Type B pancreatic cell (in vitro differentiated cells): ENCODE data around the gene TMEM138. TPM values are rescaled to one million over a fixed set of nuclear protein-coding genes. Genes with fewer than 3 reads are reported as not detected.

Source experiments
- DNase-seq: peaks from one replicate; pipeline ENCODE4 v3.0.0; 2021; ENCODE audit warnings: mixed read lengths; ENCODE audit not compliant: unreplicated experiment; ENCODE audit errors: extremely low spot score
- H3K27ac Mint-ChIP-seq: 2 replicates; pipeline ENCODE4 v1.8.0; 2021; ENCODE audit warnings: mild to moderate bottlenecking, mixed read lengths
- H3K27me3 Mint-ChIP-seq: 2 replicates; pipeline ENCODE4 v1.8.0; 2021; ENCODE audit warnings: mixed read lengths
- H3K36me3 Mint-ChIP-seq: 2 replicates; pipeline ENCODE4 v1.8.0; 2021; ENCODE audit warnings: mixed read lengths
- H3K4me1 Mint-ChIP-seq: one replicate; pipeline ENCODE4 v1.8.0; 2021; ENCODE audit warnings: mixed read lengths; ENCODE audit not compliant: unreplicated experiment
- H3K4me3 Mint-ChIP-seq: 2 replicates; pipeline ENCODE4 v1.8.0; 2021; ENCODE audit warnings: mild to moderate bottlenecking, mixed read lengths
- H3K9me3 Mint-ChIP-seq: 2 replicates; pipeline ENCODE4 v1.8.0; 2021; ENCODE audit warnings: mixed read lengths
- CTCF ChIP-seq: fragments of 200-600 bp; sonication (generic); conservative IDR thresholded peaks from 2 replicates; pipeline ENCODE4 v1.5.0; 2021; ENCODE audit warnings: antibody characterized with exemption, mild to moderate bottlenecking
- total RNA-seq: library from RNA; stranded (reverse); gene quantifications from 2 replicates; pipeline ENCODE4 v1.2.1, GENCODE V29; 2021; ENCODE audit warnings: low replicate concordance

TMEM138 gene
- total RNA-seq, 1 donor from 2014 or later, result 54.5 TPM

- no peaks in the 10 kb centered on the region for H3K27me3 Mint-ChIP-seq
These were observed 17.0 kb upstream of the TMEM138 start for GRCh38 chr11:61345170-61345610.

GRCh38 chr11:61345954-61346843 lies 16.0 kb upstream of the TMEM138 start:
- Mint-ChIP-seq H3K27me3 (no peaks in the 10 kb centered on the region), H3K27ac (peak overlapping the region; percentile 17), H3K36me3 (no peaks in the 10 kb centered on the region), H3K4me1 (no peaks in the 10 kb centered on the region), H3K9me3 (no peaks in the 10 kb centered on the region), H3K4me3 (no peak overlapping the region)
- no peak for TF ChIP-seq CTCF
- no peak for DNase-seq

More at GRCh38 chr11:61345170-61345610, 17.0 kb upstream of the TMEM138 start:
- DNase-seq, result no peak
- Mint-ChIP-seq H3K36me3 (no peaks in the 10 kb centered on the region), H3K4me1 (no peaks in the 10 kb centered on the region), H3K4me3 (no peak overlapping the region), H3K9me3 (no peaks in the 10 kb centered on the region), H3K27ac (no peak overlapping the region)
- TF ChIP-seq CTCF, result no peak

- no peak overlapping the region for H3K27ac Mint-ChIP-seq
- no peak for TF ChIP-seq CTCF
- no peaks in the 10 kb centered on the region for H3K9me3 Mint-ChIP-seq
- peaks cover 3% of the 10 kb centered on the region for H3K36me3 Mint-ChIP-seq
- no peaks in the 10 kb centered on the region for H3K27me3 Mint-ChIP-seq
- H3K4me1 Mint-ChIP-seq, result no peaks in the 10 kb centered on the region
- DNase-seq, result no peak
- no peak overlapping the region for H3K4me3 Mint-ChIP-seq
These were observed 14.2 kb upstream of the TMEM138 start for GRCh38 chr11:61347916-61348461.

- Mint-ChIP-seq H3K27ac (no peak overlapping the region), H3K4me3 (no peak overlapping the region), H3K9me3 (no peaks in the 10 kb centered on the region), H3K4me1 (no peaks in the 10 kb centered on the region), H3K36me3 (peaks cover 10% of the 10 kb centered on the region), H3K27me3 (no peaks in the 10 kb centered on the region)
- TF ChIP-seq CTCF, result no peak
- DNase-seq, result no peak
These were observed 12.9 kb upstream of the TMEM138 start for GRCh38 chr11:61349189-61349751.

GRCh38 chr11:61349916-61350315 lies 12.3 kb upstream of the TMEM138 start:
- Mint-ChIP-seq H3K4me1 (no peaks in the 10 kb centered on the region), H3K27me3 (no peaks in the 10 kb centered on the region), H3K27ac (no peak overlapping the region), H3K4me3 (no peak overlapping the region), H3K9me3 (no peaks in the 10 kb centered on the region), H3K36me3 (peaks cover 10% of the 10 kb centered on the region)
- TF ChIP-seq CTCF, result no peak
- no peak for DNase-seq
